Stimulated activated CD8-positive, alpha-beta memory T cell treated with anti-CD3 and anti-CD28 coated beads, Interleukin-2, amount 100 ng/mL, for 48 hours (primary cell): ENCODE measurements around the gene TRAPPC12.
"Not testable (repeated sequence)": the region's sequence is repeated elsewhere in the genome, so short reads cannot be mapped to it uniquely, and the experiment has no call there.

Experiments used
- DNase-seq, 2 donors: peaks; one replicate each; pipeline ENCODE4 v3.0.0-alpha.2; 2020; ENCODE audit warnings: low read depth in 2 of 2

Gene TRAPPC12

DNA sequence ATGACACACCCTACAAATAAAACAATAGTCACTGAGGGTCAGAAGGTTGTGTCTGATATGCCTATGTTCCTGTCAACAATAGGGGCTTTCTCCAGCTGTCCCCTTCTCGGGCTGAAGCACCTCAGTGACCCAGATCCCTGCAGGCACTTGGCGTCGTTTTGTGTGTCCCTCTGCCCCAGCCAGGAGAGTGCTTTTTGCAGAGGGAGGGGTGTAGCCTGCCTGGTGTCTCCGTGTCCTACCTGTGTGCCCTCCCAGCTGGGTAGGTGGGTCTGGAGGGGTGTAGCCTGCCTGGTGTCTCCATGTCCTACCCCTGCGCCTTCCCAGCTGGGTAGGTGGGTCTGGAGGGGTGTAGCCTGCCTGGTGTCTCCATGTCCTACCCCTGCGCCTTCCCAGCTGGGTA lies 74.5 kb downstream of the TRAPPC12 start:
- not testable (repeated sequence) for DNase-seq

DNA sequence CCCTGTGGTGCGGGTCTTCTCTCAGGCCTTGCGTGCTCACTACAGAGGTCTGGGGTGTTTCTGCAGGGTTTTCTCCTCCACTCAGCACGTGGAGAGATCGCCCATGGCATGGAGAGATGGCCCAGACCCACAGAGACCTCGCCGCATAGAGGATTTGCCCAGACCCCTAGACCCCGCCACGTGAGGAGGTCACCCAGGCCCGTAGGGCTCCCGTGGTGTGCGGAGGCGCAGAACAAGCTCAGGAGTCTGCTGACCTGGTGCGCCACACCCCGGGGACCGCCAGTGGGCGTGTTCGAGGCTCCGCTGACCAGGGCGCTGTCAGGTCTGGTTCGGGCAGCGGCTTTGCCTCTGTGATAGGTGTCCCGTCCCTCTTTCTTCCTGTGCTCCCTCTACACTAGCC lies 75.3 kb downstream of the TRAPPC12 start:
- DNase-seq: no peak

DNA sequence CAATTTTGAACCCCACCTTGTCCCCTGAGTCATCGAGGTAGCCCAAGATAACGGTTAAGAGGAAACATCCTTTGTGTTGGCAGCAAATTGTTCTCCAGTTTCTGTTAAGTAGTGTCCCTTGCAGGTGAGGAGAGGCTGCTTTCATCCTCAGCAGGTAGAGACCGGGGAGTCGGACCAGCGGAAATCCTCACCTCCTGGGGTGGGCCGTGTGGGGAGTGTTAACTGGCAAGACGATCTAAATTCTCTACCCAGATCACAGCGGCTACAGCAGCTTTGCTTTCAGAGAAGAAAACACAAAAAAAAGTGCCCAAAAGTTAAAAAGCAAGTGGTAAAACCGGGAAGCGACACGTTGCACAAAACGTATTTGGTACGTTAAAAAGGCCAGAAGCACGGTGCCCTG lies 76.6 kb downstream of the TRAPPC12 start:
- no peak for DNase-seq

DNA sequence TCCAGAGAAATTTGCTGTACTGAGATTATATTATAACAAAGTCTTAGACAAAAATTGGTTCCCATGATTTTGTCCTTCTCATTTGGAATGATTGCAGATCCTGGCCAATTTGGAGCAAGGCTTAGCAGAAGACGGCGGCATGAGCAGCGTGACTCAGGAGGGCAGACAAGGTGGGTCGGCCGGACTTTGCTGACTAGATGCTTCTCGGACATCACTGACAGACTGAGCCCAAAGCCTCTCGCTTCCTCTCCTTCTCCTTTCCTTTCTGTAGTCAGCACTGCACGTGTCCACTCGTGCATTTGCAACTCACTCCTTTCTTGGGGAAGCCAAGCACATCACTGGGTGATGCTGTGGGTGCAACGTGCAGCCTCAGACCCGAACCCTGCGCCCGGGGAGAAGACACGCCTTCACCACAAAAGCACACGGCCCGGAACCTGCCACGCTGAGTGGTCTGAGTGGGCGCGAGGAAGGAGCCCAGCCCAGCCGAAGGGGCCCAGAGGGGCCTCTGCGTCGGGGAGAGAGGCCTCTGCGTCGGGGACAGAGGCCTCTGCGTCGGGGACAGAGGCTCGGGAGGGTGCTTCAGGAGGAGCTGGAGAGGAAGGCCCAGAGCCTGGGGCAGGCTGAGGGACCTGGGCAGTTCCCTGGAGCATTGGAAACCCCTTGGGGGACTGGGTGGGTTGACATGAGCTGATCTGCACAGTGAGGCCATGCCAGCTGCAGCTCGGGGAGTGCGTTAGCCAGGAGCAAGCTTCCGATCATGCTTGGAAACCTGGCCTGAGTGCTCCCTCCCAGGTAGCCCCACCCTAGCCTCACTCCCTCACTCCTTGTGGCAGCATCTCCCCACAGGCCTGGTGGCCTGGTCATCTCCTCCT lies 78.3 kb downstream of the TRAPPC12 start:
- DNase-seq: no peak

DNA sequence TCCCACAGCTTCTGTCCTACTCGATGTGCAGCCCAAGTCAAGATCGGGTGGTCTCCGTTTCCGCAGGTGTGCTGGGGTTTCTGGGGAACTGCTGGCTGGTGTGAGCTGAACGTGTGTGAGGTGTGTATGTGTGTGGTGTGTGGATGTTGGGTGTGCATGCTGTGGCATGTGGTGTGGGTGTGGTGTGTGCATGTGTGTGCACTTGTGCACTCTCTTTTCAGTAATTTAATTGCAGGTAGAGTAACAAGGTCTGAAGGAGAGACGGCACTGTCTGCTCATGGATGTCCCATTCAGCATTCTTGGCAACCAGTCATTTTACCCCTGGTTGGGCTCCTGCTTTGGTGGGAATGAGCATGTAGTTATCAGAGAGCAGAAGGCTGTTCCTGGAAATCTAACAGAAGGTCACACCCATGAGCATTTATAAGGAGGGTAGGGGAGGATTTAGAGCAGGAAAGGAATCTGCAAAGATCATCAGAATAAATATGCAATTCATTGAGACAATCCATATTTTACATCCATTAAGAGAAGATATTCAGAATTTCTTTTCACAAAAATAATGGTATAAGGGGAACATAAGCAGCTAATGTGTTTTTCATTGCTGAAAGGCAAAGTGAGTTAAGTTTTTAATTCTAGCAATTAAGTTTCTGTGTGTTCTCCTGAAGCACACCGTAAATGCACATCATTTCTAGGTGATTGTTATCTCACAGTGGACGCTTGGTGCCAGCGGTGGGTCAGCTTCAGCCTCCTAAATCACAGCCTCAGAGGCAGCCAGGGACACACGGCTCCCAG lies 79.1 kb downstream of the TRAPPC12 start:
- DNase-seq: no peak

DNA sequence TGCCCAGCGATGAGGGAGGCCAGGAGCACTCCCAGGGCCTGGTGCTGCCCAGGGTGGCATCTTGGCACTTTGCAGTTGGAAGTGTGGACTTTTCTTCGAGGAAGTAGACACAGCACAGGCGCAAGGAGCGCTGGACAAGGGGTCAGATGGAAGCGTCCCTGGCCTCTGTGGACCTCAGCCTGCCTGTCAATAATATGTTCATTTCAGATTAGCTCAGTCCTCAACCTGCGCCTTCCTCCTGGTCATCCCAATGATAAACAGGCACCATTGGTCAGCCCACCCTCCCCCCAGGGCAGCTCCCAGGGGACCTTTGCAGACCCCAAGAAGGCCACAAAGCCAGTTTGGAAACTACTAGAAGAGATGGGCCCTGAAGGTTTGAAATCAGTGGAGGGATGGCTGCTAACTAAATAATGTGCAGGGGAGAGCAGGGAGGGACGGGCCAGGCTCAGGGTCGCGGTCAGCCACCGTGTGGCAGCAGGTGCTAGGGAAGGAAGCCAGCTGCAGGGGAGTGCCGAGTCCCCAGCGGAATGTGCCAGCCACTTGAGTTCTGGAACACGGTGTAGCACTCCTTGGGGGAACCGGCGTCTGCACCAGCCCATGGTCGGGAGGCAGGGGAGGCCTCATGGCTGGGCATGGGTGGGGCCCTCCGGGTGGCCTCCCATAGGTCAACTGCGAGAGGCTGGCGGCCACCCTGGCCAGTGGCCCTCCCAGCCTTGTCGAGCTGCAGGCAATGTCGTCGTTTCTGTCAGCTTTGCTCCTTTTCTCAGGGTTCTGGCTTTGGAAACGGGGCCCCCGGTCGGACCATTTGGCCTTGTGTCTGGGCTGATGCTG lies 79.9 kb downstream of the TRAPPC12 start:
- DNase-seq: no peak

DNA sequence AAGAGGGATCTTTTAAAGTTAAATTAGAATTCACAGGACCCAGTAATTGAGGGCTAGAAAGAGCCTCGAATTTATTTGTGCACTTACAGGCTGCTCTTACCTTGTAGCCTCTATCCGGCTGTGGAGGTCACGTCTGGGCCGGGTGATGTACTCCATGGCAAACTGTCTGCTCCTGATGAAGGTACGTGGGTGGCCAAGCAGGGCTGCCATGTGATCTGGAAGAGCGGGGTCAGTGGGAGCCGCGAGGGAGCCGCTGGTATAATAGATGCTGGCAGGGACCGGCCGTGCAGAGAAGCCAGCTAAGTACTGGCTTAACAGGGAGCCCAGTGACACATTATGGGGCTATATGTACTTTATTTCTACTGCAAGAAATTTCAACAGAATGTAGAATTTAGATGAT lies 80.7 kb downstream of the TRAPPC12 start:
- DNase-seq: no peak

DNA sequence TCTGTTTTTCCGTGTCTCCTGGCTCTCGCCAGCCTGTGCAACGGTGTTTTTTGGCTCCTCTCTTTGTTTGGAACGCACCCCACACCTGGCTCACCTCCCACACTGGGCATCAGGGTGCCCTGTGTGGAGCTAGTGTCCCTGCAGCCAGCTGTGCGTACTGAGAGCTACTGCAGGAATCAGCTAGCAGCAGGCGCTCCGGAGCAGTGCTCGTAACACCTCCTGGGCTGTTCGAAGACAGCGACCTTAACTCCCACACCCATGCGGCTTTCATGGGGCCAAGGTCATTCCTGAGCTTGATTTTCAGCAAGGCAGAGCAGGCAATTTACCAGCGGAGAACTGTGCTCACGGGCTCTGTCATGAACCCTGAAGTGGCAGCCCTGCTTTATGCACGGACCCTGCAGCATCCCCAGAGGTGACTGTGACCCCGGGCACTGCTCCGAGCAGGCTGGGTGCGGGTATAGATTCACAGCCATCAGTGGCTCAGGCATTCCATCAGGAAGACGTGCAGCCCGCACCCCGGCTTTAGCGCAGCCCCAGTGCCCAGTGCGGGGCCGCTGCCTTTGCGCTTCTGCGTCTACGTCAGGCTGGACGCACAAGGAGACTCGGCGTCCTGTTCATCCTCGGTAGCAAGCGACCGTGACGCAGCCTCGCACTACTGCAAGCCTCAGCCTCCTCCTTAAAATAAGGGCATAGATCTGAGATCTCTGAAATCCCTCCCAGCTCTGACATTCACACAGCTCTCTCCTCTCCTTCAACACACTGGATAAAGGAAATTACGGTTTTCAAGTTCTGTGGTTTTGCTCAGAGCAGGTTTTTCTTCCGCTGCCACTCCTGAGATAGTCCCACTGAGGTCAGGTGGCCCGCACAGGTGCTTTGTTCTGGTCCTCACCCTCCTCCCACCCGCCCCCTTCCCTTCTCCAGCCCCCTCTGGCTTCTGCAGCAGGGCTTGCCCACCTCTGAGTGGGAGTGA lies 81.6 kb downstream of the TRAPPC12 start:
- no peak for DNase-seq

DNA sequence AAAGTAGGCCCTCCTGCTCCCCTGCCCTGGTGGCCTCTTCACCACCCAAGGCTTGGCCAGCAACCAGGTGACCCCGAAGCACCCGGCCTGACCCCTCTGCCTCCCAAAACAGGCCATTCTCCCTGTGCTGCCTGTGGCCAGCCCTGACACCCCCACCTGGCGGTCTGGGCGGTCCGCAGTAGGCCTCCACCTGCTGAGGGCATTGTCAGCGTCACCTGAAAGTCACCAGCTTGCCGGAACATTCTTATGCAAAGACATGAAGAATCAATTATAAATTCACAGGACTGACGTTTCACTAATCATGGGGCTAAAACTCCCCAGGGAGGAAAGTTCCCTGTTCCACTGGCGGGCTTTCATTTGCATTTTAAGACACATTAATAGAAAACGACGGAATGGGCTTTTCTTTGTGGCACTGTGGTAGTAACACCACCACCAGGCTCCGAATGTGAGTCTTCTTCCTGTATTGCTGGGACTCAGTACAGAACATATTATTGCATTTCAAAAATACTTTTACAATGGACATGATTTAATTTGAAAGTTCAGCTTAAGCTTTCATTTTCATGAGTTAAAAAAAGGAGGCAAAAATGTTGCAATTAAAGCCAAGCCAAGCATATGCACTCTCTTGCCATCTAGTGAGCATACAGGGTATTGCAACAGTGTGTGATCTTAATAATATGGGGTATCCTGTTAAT lies 82.5 kb downstream of the TRAPPC12 start:
- no peak for DNase-seq

DNA sequence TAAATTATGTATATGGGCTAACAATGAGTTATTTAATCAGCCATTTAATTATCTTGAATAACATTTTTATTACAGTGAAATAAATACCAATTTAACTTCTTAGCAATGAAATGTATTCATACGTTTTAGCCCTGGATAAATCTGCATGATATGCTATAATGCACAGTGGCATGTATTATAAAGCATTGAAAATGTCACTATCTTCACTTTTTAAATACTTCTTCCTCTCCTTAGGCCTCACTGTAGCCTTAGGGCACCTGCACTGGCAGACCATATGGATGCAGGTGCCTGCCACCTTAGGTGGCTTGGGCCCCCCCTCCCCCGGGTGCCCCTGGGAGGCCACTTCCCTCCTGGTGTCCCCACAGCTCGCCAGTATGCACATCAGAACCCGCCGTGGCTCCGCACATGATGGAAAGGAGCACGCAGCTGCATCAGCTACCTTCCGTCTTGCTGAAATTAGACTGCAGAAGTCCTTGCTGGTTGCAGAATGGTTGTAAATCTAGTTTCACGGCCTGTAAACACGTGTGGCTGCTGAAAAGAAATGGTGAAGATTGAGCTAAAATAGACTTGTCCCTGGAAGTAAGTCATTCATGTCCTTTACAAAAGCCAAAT lies 83.1 kb downstream of the TRAPPC12 start:
- no peak for DNase-seq

DNA sequence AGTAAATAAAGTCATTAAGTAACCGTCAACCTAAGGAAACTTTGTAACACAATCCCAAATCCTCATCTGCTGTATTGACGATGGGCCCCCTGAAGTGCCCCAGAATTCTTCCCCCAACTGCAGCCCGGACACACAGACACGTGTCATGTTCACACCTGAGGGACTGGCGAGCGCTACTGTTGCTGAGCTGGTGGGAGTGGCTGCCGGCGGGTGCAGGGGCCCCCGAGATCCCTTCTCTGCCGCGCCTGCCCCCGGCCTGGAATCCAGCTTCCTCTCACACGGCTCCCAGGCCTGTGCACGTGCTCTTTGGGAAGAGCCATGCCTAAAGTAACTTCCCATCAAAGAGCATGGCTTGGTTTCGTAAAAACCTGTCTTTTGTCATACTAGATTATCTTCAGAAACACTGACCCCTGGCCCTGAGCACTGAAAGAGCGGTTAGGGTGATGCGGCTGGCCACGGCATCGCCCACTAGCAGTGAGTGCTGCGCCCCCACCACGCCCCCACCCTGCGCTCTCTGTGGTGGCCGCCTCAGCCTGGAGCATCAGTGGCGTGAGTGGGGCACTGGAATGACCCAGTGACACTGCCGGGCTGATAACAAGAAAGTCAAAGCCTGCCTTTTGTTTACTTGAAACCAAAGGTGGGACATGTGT lies 83.8 kb downstream of the TRAPPC12 start:
- no peak for DNase-seq

DNA sequence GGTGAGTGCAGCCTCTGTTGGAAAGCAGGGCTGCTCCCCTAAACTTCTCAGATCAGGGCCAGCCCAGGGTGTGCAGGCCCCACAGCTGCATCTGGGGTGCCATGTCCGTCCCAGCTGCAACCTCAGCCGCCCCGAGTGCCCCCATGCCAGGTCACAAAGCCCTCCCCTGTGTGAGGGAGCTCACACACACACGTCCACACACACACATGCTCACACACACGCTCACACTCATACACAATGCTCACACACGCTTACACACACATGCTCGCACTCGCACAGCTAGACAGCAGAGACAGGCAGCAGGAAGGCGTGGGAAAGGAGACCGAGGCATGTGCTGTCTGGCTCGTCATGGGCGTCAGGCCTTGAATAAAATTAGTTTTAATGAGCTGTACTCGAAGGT lies 84.5 kb downstream of the TRAPPC12 start:
- no peak for DNase-seq

DNA sequence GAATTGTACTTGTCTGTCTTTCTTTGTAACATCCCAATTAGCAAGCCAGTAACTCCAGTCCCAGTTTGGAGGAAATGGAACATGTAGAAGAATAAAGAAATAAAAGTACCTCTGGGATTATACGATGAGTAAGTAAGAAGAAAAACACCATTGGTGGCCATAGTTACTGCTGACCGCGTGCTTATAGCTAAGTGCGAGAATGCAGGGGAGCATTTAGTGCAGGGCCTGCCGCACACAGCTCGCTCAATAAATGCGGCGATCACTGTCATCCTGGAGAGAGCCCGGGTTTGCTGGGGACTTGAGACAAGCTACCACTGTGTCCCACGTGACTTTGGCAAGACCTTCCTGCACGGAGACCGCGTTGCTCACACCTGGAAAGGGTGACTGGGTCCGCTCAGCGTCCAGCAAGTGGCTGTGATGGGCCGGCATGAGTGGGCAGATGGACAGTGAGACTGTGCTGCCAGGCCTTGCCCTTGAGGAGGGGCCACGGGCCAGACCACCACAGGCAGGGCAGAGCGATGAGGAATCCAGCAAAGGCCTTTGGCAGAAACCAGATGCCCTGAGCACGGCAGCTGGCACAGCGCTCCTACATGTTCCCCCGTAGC lies 85.0 kb downstream of the TRAPPC12 start:
- no peak for DNase-seq

DNA sequence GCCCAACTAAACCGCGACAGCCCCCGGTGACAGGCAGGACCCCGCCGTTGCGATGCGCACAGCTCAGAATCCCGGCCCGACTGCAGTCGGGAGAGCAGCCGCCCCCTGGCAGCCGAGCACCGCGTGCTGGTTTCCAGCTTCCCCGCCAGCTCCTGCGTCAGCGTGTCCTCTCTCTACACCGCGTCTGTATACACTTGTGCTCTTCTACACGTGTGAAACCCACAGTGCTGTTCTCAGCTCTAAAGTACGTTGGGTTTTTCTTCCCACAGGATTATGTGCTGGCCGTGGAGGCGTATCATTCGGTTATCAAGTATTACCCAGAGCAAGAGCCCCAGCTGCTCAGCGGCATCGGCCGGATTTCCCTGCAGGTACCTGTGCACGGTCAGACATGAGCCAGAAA lies 85.8 kb downstream of the TRAPPC12 start:
- no peak for DNase-seq

DNA sequence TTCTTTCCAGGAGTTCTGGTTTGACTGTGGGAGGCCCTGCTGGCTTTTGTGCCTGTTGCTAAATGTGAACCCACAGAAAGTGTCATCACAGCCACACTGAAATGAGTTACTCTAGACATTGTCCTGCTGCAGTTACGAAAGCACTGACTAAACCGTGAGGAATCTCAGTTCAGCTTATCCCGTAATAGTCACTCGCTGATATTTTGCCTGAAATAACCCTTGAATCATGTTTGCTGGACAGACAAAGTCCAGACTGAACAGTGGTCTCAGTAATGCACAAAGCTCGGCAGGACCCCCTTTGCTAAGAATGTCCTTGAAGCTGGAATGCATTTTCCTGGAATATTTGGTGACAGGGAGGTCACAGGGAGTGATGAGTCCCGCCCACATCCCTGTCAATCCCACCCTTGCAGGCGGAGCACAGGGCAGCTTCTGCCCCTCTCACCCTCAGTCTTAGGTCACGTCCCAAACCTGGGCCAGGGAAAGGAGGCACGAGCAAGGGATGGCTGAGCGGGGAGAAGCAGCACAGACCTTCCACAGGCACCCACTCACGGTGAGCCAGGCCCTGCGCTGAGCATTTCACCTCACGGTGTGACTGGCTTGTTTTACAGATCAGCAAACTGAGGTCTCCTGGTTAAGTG lies 86.5 kb downstream of the TRAPPC12 start:
- DNase-seq: no peak

DNA sequence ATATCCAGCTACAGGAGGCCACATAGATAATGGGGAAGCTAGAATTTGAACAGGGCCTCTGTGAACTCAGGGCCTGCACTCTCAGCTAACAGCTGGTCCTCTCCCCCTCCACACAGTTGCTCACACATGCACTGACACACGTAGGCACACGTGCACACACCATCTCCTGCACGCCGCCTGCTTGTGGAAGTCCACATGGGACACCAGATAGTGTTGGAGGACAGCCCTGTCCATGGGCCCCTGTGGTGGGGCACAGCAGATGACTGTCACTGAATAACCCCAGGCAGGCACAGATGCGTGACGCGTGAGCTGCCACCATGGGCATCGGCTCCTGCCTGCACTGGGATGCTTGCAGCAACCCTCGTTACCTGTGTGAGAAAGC lies 87.0 kb downstream of the TRAPPC12 start:
- no peak for DNase-seq

DNA sequence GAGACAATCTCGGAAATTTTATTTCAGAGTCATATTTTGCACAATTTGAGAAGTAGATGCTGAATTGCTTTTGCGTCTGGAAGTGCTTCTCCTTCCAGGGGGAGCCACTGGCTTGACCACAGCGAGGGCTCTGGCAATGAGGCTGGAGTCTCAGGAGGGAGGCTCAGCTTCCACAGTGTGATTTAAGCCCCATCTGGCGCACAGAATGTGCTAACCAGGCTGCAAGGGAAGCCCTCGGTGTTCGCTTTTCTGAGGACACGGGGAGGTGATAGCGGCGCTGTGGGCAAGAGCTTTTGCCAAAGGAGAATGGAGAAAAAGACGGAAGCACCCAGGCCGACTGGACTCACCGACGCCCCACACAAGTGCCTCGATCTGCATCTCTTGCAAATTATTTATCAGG lies 87.5 kb downstream of the TRAPPC12 start:
- no peak for DNase-seq

DNA sequence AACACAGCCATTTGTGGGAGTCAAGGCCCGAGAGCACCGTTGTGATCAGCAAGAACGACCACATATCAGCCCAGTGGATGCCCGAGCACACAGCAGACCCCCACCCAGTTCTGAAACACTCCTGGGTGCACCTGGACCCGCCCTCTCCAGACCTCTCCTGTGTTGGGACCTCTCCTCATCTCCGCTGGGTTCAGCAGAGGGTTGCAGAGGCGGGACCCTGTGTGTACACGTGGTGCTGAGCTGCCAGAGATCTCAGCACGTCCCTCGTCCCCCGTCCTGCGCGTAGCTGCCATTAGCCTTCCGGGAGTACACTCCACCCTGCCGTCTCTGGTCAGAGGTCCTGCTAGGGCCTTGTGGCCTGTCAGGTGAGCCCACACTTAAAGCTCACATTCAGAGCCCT lies 88.2 kb downstream of the TRAPPC12 start:
- no peak for DNase-seq
